Measurements from ENCODE around the gene TMEM179. TPM values are rescaled to one million over a fixed set of nuclear protein-coding genes. Genes with fewer than 3 reads are reported as not detected.

Gene TMEM179
- total and polyA plus RNA-seq, 2 experiments from 2014 or later, result 2.2 to 4.3 TPM

DNA sequence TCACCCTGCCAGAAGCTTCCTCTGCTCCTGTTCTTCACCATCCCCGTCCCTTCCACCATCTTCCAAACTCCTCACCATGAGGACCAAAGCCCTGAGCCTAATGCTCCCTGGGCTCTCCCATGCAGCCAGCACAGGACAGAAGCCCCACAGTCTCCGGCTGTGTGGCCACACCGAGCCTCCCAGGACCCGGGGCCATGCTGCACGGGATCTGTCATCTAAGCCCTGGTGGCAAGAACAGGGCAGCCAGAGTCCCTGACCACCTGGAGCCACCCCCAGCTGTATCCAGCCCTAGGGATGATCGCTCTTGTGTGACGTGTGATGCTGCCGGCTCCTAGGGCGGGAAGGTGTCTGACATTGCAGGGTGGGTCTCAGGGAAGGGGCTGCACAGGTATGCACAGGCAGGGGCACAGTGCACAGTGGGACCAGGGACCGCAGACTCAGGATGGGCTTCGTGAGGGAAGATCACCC lies 8.1 kb downstream of the TMEM179 start:
- Histone ChIP-seq H3K4me2 (no peak overlapping the region), H4K20me1 (ENCODE audit: insufficient read depth, poor library complexity, severe bottlenecking) (no peaks in the 10 kb centered on the region), H3K4me1 (ENCODE audit: insufficient read depth) (peaks cover 9% of the 10 kb centered on the region), H3K4me3 (no peak overlapping the region), H3K9me3 (ENCODE audit: low read depth) (no peaks in the 10 kb centered on the region), H3K36me3 (replicated peaks; ENCODE audit: insufficient read depth, low read depth) (no peaks in the 10 kb centered on the region), H3K27ac (no peak overlapping the region), H3K79me2 (no peaks in the 10 kb centered on the region), H2AFZ (no peak overlapping the region), H3K9me2 (replicated peaks; ENCODE audit: insufficient read depth) (no peaks in the 10 kb centered on the region), H3K27me3 (no peaks in the 10 kb centered on the region)
- no peak for DNase-seq (ENCODE audit: low spot score)
- TF ChIP-seq EZH2phosphoT487 (IDR thresholded peaks at IDR 0.05; ENCODE audit: low read depth, severe bottlenecking, unreplicated experiment), result no peak
- TF ChIP-seq CTCF (IDR thresholded peaks at IDR 0.05; ENCODE audit: poor library complexity), result no peak
- no peak for TF ChIP-seq EZH2 (IDR thresholded peaks at IDR 0.05; ENCODE audit: borderline replicate concordance)
- WGBS (ENCODE audit: low lambda C conversion rate, missing lambda C conversion rate), result 95% methylated on average over 10 of the region's 11 CpGs

DNA sequence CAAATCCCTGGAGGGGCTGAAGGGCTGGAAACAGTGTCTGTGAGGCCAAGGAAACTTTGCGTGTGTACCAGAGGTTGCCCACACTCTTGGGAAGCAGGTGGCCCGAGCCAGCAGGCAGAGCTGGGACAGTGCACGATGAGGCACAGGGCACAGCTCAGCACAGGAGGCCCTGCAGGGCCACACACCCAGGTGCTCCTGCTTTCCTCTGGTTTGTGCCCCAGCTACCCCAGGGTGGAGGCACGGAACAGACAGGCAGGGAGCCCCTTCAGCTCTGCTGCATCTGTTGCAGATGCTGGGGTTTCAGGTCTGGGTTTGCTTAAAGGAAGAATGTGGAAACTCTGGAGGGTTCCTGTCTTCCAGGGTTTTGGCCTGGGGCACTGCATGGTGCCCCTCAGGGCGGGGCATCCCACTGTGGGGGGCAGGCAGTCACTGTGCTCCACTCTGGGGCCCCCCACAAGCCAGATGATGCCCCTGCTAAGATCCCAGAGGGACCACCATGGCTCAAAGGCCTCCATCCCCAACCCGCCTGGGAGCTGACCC lies 8.6 kb downstream of the TMEM179 start:
- H3K4me3 ChIP-seq, result no peak overlapping the region
- no peak overlapping the region for H3K27ac ChIP-seq
- H2AFZ ChIP-seq, result no peak overlapping the region
- TF ChIP-seq EZH2 (IDR thresholded peaks at IDR 0.05; ENCODE audit: borderline replicate concordance) (no peak), CTCF (IDR thresholded peaks at IDR 0.05; ENCODE audit: poor library complexity) (no peak), EZH2phosphoT487 (IDR thresholded peaks at IDR 0.05; ENCODE audit: low read depth, severe bottlenecking, unreplicated experiment) (no peak)
- H3K4me1 ChIP-seq (ENCODE audit: insufficient read depth), result peaks cover 9% of the 10 kb centered on the region
- H3K27me3 ChIP-seq, result no peaks in the 10 kb centered on the region
- no peak for DNase-seq (ENCODE audit: low spot score)
- no peak overlapping the region for H3K4me2 ChIP-seq
- WGBS (ENCODE audit: low lambda C conversion rate, missing lambda C conversion rate), result 88% methylated on average over 6 of the region's 6 CpGs
- no peaks in the 10 kb centered on the region for H3K9me2 ChIP-seq (replicated peaks; ENCODE audit: insufficient read depth)
- H3K9me3 ChIP-seq (ENCODE audit: low read depth), result no peaks in the 10 kb centered on the region
- H3K36me3 ChIP-seq (replicated peaks; ENCODE audit: insufficient read depth, low read depth), result no peaks in the 10 kb centered on the region
- H3K79me2 ChIP-seq, result no peaks in the 10 kb centered on the region
- no peaks in the 10 kb centered on the region for H4K20me1 ChIP-seq (ENCODE audit: insufficient read depth, poor library complexity, severe bottlenecking)

GRCh38 chr14:104595116-104595675 lies 9.4 kb downstream of the TMEM179 start:
- Histone ChIP-seq H3K79me2 (no peaks in the 10 kb centered on the region), H3K9me2 (replicated peaks; ENCODE audit: insufficient read depth) (no peaks in the 10 kb centered on the region), H3K36me3 (replicated peaks; ENCODE audit: insufficient read depth, low read depth) (no peaks in the 10 kb centered on the region), H3K9me3 (ENCODE audit: low read depth) (no peaks in the 10 kb centered on the region), H3K4me1 (ENCODE audit: insufficient read depth) (peaks cover 9% of the 10 kb centered on the region), H3K27ac (no peak overlapping the region), H2AFZ (no peak overlapping the region), H4K20me1 (ENCODE audit: insufficient read depth, poor library complexity, severe bottlenecking) (no peaks in the 10 kb centered on the region), H3K27me3 (no peaks in the 10 kb centered on the region), H3K4me2 (no peak overlapping the region), H3K4me3 (no peak overlapping the region)
- WGBS (ENCODE audit: low lambda C conversion rate, missing lambda C conversion rate), result 89% methylated on average over 13 of the region's 14 CpGs
- TF ChIP-seq EZH2phosphoT487 (IDR thresholded peaks at IDR 0.05; ENCODE audit: low read depth, severe bottlenecking, unreplicated experiment) (no peak), EZH2 (IDR thresholded peaks at IDR 0.05; ENCODE audit: borderline replicate concordance) (no peak), CTCF (IDR thresholded peaks at IDR 0.05; ENCODE audit: poor library complexity) (no peak)
- no peak for DNase-seq (ENCODE audit: low spot score)
